ENCODE measurements around the gene PTPRB.

Gene PTPRB

GRCh38 chr12:70467918-70468733 is 169.1 kb downstream of the PTPRB start:
- TF ChIP-seq CTCF (IDR thresholded peaks at IDR 0.05), result no peak

- TF ChIP-seq CTCF (IDR thresholded peaks at IDR 0.05), result no peak
These were observed 169.8 kb downstream of the PTPRB start for GRCh38 chr12:70467476-70467875.

GRCh38 chr12:70466753-70467152 is 170.5 kb downstream of the PTPRB start:
- no peak for TF ChIP-seq CTCF (IDR thresholded peaks at IDR 0.05)
